Regular cardiac myocyte (primary cell): Measurements from ENCODE around the gene CTSC. TPM values are rescaled to one million over a fixed set of nuclear protein-coding genes. Genes with fewer than 3 reads are reported as not detected.

ENCODE experiments used
- total RNA-seq: library from RNA; depleted of rRNA; stranded (reverse); fragments of >200 nt; gene quantifications from 2 replicates; pipeline ENCODE4 v1.2.3, GENCODE V29; 2014

CTSC gene
- total RNA-seq, result 143 and 197 TPM in 2 replicates

DNA sequence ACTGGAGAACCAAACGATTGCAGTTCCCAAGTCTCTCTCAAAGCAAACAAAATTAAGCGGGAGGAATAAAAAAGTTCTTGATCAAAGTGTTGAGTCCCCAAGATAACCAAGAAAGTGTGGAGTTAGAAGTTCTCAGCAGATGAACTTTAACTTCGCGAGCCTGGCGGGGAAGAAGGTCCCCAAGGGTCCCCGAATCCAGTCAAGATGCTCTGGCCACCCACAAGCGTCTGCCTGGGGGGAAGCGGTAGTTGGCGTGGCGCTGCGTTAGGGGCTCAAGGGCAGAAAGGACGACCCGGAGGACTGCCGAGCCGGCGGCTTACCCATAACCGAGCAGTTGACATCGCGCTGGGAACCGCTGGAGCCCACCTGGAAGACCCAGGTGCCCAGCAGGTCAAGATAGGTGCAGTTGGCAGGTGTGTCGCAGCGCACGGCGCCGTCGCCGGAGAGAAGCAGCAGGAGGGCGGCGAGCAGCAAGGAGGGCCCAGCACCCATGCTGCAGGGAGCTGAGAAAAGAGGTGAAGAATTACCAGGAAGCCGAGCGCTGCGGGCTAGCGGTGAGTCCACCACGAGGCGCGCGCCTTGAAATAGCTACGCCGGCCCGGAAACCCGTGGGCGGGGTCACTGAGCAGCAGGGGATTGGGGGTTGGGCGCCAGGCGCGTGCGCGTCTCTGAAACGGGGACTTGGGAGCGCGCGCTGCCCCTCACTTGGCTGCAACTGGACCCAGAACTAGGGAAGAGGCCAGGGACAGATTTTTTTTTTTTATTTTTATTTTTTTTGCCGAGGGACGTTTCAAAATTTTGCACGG, at the start of gene CTSC:
Gene CTSC (minus strand): TSS at position 556 of the 806 bp plus-strand sequence. CDS start 64 bp downstream, at position 492.

Other genes starting within 250 kb of the CTSC start
- 0.28 and 1.7 TPM in 2 replicates for gene RAB38, start 162.3 kb downstream of the CTSC start, total RNA-seq